ENCODE data around the gene UBE3C. TPM values are rescaled to one million over a fixed set of nuclear protein-coding genes. Genes with fewer than 3 reads are reported as not detected.

Gene UBE3C
- total RNA-seq, 1 experiment from 2014 or later = 65.3 TPM

Other genes starting within 250 kb of the UBE3C start
- 31.8 and 48.2 TPM in 2 replicates for gene LMBR1, start 245.7 kb upstream of the UBE3C start, total RNA-seq (2014; rRNA removed; shearing (Covaris generic))
- 6.9 and 7.1 TPM in 2 replicates for gene NOM1, start 189.2 kb upstream of the UBE3C start, total RNA-seq (2014; rRNA removed; shearing (Covaris generic))
- 0.21 and 0.29 TPM in 2 replicates for gene MNX1, start 128.3 kb upstream of the UBE3C start, total RNA-seq (2014; rRNA removed; shearing (Covaris generic))
- gene DNAJB6, start 198.1 kb downstream of the UBE3C start, total RNA-seq (2014; rRNA removed; shearing (Covaris generic)) = 76.1 and 108 TPM in 2 replicates